ENCODE results near the gene OR2AG1.

OR2AG1 gene

GRCh38 chr11:6782720-6783119 lies at the start of gene OR2AG1:
TSS of gene OR2AG1 (plus strand) at chr11:6783020. CDS start at chr11:6785038, 2,018 bp downstream.
- DNase-seq (ENCODE audit: low read depth, low spot score): no peak

GRCh38 chr11:6733326-6734275 lies 49.2 kb upstream of the OR2AG1 start:
- DNase-seq (ENCODE audit: low read depth, low spot score): no peak

- no peak for DNase-seq (ENCODE audit: low read depth, low spot score)
These were observed 48.2 kb upstream of the OR2AG1 start for GRCh38 chr11:6734616-6735015.

GRCh38 chr11:6735306-6735705 lies 47.5 kb upstream of the OR2AG1 start:
- no peak for DNase-seq (ENCODE audit: low read depth, low spot score)

DNA sequence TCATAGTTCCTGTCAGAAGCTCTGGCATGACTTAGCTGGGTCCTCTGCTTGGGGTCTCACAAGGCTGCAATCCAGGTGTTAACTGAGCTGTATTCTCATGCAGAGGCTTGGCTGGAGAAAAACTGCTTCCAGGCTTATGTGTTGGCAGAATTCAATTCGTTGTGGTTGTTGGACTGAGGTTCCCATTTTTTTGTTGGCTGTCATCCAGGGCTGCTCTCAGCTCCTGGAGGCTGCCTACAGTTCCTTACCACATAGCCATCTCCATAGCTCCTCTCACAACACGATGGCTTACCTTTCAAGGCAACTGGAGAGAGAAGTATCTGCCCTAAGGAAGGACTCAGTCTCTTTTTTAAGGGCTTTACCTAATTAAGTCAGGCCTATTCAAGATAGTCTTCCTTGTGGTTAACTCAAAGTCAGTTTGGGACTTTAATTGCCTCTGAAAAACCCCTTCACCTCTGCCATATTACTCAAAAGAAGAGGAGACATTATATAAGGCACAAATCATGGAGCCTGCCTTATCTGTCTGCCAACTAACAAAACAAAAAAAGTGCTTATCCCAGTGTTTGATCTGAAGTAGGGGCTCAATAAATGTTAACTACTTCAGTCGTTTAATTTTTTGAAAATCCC lies 46.2 kb upstream of the OR2AG1 start:
- DNase-seq (ENCODE audit: low read depth, low spot score): no peak

DNA sequence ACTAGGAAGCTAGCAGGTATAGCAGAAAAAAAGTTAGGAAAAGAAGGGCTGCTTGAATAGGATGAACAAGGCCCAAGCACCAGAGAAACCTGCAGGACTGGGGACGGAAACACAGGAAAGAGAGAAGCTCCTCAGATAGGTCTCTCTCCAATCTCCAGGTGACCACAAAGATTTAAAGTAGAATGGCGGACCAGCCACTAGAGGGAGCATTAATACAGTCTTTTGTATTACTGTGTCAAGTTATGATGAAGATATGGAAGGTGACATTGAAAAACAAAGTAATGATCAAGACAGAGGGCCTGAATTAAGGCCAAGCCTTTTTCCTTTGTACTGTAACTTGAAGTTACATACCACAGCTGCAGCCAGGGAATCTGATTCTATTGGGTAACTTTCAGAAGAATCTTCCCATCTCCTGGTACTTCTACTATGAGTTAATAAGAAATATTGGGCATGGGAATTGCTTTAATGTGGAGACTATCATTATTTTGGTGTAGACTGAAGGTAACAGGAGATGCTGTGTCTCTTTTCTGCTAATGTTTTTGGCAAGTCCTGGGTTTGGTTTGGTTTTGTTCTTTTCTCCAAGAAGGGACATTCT lies 44.9 kb upstream of the OR2AG1 start:
- DNase-seq (ENCODE audit: low read depth, low spot score): peak; percentile 3

DNA sequence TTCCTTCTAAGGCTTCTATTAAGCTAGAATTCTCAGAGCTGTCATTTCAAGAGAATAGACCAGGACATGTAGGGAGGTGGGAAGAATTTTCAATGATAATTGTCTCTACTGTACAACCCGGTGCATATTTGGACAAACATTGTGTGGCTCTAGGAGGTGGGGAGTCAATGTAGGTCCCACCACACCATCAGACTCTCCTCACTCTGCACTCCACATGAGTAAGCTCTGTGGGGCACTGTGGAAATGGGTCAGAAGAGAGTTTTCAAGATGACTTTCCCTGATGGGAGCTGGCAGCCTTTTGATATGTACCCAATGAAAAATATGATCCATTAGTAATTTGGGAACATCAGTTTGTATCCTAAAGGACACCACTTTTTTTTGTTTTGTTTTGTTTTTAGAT lies 44.2 kb upstream of the OR2AG1 start:
- no peak for DNase-seq (ENCODE audit: low read depth, low spot score)

GRCh38 chr11:6742260-6742659 lies 40.6 kb upstream of the OR2AG1 start:
- no peak for DNase-seq (ENCODE audit: low read depth, low spot score)

DNA sequence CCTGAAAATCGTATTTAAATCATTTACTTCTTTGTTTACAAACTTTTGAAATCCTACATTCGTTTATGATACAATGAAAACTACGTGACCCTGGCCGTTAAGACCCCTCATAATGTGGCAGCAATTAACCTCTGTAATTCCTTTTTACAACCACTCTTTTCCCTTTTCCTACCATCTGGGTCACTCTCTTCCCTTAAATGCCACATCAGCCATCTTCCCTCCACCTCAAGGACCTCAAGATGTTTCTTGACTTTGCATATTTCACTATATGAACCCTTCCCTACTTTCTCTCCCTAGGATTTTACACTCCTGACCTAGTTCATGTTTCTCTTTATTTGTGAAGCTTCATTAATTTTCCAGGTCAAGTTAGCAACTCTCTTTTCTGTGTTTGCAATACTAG lies 37.8 kb upstream of the OR2AG1 start:
- no peak for DNase-seq (ENCODE audit: low read depth, low spot score)

DNA sequence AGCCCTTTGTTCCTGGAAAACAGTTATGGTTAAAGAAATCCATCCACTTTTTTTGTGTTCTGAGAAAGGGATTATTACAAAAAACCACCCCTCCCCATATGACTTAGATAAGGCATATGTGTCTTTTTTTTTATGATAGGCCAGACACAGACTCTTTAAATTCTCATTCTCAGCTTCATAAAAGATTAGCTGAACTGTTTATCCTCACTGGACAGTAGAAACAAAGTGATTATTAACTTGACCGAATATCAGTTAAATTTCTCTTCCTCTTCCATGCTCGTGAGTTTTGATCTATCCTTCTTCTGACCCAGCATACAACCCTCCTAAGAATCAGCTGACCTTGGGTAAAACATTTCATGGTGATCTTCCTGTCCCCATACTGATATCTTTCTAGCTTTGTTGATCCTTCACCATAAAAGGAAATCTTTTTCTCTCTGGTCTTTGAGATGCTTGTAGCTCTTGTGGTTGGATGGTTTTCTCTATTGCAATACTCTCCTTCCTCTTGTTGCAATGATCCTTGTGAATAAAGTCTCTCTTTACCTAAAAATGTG lies 37.3 kb upstream of the OR2AG1 start:
- DNase-seq (ENCODE audit: low read depth, low spot score): no peak

GRCh38 chr11:6746086-6746618 lies 36.7 kb upstream of the OR2AG1 start:
- DNase-seq (ENCODE audit: low read depth, low spot score): no peak

GRCh38 chr11:6746626-6747025 lies 36.2 kb upstream of the OR2AG1 start:
- no peak for DNase-seq (ENCODE audit: low read depth, low spot score)

GRCh38 chr11:6747097-6747668 lies 35.6 kb upstream of the OR2AG1 start:
- no peak for DNase-seq (ENCODE audit: low read depth, low spot score)

DNA sequence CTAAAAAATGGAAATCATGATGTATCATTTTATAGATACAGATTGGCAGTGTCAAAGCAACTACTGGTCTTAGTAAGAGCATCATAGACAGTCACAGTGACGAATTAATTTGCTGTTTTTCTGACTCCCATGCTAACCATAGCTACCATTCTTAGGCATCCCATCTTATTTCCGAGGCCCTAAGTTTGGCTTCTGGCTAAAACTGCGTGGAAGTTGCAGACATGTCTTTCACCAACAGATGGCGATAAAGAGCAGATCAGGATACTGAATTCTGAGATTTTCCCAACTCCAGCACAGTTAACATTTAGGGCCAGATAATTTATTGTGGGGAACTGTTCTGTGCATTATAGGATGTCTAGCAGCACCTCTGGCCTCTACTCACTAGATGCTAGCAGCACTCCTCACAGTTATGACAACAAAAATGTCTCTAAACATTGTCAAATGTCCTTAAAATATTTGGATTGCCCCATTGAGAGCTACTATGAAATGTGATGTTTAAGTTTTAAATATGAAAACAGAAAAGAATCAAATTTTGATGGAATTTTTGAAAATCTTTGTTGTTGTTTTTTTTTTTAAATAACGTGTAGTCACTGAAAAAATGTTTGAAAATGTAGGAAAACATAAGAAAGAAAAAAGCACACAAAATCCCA lies 27.4 kb upstream of the OR2AG1 start:
- DNase-seq (ENCODE audit: low read depth, low spot score): peak; percentile 52

GRCh38 chr11:6755953-6756347 lies 26.9 kb upstream of the OR2AG1 start:
- no peak for DNase-seq (ENCODE audit: low read depth, low spot score)

DNA sequence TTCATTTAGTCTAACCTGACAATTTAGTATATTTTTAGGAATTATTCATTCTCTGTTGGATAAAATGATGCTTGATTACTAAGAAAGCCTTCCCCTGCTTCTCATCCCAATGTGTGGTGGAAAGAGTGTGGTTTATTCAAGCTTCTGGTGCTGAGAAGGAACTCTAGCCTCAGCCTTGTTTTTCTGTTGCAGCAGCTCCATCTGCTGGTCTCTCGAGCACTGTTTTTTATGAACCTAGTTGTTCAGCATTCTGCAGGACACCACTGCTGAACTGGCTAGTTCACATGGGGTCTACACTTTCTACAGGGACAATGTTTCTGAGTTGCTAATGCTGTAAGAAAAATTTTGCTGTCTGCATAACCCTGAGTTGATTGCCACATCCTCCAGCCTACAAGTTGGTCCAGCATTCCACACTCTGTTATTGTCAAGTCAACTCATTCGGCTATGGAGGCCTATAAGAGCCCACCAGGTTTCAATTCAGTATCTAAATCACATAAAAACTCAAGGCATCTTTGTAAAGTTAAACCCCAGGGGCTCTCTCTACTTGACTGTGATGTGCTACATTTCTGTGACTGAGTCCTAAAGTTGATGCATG lies 25.4 kb upstream of the OR2AG1 start:
- DNase-seq (ENCODE audit: low read depth, low spot score): peak; percentile 62

DNA sequence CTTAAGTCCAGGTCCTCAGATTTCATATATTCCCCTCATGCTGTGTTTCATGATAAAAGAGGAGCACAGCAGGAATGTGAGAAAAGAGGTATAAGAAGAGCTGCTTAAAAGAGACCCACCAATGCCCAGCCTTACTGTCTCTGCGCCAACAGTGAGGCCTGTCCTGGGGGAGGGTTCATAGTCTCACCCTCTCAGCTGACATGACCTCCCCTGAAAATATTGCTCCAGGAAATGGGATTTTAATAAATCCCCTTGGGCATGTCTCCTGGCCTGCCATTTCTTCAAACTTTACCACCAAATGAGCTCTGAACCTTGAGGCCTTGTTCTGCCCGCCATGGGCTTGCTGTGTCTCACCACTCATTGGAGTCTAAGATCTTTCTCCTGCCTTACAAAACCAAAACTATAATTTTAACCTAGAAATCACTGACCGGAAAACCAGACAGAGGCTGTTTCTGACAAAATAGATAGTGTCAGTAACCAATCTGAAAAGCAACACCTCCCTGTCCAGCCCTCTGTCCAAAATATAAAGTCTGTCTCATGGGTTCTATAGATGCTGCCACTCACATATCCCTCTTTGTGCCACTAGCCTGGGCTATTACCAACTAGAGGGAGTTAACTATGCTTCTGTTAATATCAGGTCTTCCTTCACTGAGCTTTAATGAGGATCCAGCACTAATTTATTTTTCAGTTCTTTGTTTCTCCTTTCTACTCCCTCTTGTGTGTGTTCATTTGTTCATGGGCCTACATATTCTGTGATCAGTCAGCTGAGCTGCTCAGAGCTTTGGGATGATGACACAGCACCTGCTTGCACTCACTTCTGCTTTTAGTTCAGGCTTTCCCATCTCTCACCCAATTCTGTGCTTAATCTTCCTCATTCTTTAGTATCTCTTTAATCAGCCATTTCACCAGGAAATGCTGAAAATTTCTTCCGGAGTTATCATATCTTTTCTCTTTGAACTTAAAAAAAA lies 10.6 kb upstream of the OR2AG1 start, which contains the start of gene OR2AG2:
Gene OR2AG2 (minus strand): TSS at position 51 of the 968 bp plus-strand sequence. CDS start 3,019 bp downstream, outside the sequence.
- DNase-seq (ENCODE audit: low read depth, low spot score): no peak

DNA sequence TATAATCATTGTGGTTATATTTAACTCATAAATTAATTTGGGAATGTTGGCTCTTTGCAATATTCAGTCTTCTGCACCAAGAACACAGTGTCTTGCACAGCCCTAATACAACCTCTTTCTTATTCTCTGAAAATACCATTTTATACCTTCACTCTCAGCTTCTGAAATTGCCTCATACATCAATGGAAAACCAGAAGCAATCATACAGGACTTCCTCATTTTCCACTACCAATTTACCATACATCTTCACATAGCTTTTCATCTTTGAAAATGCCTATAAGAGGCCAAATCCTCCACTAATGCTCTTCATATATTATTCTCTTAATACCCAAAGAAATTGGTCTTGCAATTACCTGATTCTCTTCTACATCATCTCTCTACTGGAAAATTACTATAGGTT lies 4.3 kb upstream of the OR2AG1 start:
- no peak for DNase-seq (ENCODE audit: low read depth, low spot score)

DNA sequence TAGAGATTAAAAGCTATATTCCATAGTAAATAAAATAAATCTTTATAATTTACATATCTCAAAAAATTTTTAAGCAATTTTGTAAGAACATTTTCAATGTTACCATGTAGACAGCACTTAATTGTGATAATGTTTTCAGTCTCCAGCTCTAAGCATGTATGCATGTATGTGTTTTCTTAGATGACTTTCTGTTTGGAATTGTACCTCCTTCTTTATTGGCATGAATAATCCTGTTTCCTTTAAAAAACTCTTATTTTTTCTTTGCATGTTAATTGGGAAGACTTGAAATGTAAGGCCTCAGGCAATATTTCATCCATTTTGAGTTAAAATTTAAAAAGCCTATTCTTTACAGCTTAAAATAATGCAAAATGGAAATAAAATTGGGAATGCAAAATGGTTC lies 2.0 kb upstream of the OR2AG1 start:
- DNase-seq (ENCODE audit: low read depth, low spot score): no peak

All from ELF-1 (cell line).